ENCODE data around the gene FLT1. TPM values are rescaled to one million over a fixed set of nuclear protein-coding genes. Genes with fewer than 3 reads are reported as not detected.
A peak's percentile ranks its signal among the peaks of the same experiment; 100 is the strongest.

Gene FLT1
- total RNA-seq, 1 donor from 2014 or later: 132 TPM

DNA sequence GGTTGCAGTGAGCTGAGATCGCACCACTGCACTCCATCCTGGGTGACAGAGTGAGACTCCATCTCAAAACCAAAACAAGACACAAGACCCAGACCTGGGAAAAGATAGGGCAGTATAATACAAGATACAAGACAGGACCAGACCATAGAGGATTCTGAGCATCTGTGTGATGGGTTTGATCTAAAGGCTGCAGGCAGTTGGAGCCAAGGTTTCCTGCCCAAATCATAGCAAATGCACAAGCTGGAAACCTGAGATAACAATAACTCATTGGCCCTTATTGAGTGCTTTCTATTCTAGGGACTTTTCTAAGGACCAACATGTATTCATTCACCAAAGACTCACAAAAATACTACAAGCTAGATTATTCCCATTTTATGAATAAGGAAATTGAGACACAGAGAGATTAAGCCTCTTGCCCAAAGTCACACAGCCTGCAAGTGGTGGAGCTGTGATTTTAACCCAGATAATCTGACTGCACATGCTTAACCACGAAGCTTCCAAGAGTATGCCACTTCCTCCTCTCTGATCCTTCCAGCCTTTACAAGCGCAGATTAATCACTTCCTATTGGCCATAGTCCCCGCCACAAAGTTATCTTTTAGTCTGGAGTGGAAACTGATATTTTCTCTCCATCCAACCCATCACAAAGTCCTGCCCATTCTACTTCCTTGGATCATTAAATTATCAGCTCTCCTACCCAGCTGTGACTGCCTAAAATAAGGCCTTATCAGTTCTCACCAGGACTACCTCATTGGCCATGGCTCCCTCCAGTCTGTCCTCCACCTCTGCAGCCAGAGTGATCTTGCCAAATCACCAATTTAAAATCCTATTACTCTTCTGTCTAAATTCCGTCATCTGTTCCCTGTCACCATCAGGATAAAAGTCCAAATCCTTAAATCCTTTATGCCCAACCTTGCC, 147.2 kb downstream of the FLT1 start:
- no peak for DNase-seq (ENCODE audit: low spot score)

DNA sequence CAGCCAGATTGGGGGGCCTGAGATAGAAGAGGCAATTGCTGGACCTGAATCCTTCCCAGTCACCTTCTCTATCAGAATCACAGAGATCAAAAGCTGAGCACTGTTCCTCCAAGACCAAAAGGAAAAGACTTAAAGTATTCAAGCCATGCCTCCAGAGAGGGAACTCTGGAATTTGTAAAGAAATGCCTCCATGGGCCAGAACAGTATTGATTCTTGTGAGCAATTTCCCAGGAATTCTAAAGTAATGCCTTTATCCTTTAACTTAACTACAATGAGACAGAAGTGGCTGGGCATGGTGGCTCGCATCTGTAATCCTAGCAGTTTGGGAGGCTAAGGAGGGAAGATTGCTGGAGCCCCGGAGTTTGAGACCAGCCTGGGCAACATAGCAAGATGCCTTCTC, 148.8 kb downstream of the FLT1 start:
- peak; percentile 55 for DNase-seq (ENCODE audit: low spot score)

GRCh38 chr13:28344163-28344562, 150.8 kb downstream of the FLT1 start:
- DNase-seq (ENCODE audit: low spot score): no peak

GRCh38 chr13:28342251-28342650, 152.7 kb downstream of the FLT1 start:
- DNase-seq (ENCODE audit: low spot score): no peak

DNA sequence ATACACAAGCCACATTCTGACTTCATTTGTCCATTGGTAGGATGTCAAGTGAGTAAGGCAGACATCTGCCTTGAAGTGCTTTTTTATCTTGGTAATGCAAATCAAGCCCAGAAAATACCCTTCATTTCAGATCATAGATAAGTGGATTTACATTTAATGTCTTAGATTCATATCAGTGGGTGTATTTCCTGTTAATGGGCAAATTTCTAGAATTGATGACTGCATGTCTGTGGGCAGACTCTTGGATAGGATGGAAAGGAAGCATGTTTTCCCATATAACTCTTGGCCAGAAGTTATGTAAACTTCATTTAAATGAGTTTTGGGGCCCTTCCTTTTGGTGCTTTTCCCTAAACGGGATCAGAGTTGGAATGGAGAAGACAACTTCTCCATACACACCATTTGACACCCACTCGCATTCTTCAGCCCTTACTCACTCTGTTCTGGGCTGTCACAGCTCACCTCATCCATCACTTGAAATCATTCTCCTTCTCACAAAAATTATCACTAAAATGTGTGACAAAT, 154.6 kb downstream of the FLT1 start:
- no peak for DNase-seq (ENCODE audit: low spot score)

- DNase-seq (ENCODE audit: low spot score): no peak
Measured at GRCh38 chr13:28339419-28339818, 155.5 kb downstream of the FLT1 start.

GRCh38 chr13:28338742-28339141, 156.2 kb downstream of the FLT1 start:
- no peak for DNase-seq (ENCODE audit: low spot score)

- DNase-seq (ENCODE audit: low spot score): no peak
Measured at GRCh38 chr13:28338006-28338574, 156.8 kb downstream of the FLT1 start.

DNA sequence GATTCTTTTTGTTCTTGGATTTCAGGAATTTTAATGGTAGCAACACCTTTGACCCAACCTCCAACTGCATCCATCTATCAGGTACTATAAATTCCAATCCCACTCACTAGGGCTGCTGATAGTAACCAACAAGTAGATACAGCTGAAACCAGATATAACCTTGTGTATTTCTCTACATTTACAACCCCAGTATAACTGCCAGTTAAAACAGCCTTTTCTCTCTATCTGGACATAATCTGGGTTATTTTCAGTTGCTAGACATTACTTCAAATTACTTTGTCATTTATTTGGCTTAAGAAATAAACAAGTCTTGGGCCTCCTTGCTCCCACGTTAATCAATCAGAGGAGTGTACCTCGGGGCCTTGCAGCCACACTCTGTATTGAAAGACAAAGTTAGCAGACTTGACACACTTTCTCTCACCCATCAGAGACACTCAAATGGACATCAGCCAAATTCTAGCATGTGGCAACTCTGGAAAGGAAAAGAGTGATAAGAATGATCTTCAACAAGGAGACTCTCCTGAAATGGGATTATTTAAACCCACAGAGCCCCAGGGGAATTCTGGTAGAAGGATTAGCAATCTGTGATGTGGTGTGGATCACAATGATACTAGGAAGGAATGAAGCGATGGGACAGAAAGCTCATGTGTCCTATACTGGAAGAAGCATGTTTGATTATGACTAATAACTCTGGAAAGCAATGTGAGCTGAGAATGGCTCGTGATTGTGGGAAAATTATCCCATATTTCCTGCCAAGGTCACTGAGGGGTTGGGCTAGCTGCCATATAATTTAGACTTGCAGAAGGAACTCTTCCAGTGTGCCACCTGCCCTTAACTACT, 157.5 kb downstream of the FLT1 start:
- DNase-seq (ENCODE audit: low spot score): peak; percentile 62

DNA sequence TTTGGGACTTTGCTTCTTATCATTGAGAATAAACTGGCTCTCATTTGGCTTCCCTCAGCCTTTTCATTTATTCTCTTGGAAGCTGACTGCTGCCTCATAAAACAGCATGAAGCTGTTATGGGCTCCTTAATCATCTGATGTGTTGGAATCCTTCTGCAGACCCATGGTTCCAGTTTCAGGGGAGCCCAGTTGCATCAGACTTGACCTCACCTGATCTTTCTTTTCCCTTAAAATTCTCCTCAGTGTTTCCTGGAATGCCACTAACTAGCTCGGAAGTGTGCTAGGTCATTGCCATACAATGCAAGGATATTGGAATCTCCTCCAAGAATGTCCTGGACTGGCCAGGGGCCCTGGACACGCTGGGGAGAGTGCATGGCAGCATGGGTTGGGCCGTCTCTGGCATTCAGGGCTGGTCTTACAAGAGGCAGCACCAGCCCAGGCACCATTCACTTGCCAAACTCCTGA, 158.7 kb downstream of the FLT1 start:
- no peak for DNase-seq (ENCODE audit: low spot score)

- no peak for DNase-seq (ENCODE audit: low spot score)
Measured at GRCh38 chr13:28333204-28333881, 161.6 kb downstream of the FLT1 start.

DNA sequence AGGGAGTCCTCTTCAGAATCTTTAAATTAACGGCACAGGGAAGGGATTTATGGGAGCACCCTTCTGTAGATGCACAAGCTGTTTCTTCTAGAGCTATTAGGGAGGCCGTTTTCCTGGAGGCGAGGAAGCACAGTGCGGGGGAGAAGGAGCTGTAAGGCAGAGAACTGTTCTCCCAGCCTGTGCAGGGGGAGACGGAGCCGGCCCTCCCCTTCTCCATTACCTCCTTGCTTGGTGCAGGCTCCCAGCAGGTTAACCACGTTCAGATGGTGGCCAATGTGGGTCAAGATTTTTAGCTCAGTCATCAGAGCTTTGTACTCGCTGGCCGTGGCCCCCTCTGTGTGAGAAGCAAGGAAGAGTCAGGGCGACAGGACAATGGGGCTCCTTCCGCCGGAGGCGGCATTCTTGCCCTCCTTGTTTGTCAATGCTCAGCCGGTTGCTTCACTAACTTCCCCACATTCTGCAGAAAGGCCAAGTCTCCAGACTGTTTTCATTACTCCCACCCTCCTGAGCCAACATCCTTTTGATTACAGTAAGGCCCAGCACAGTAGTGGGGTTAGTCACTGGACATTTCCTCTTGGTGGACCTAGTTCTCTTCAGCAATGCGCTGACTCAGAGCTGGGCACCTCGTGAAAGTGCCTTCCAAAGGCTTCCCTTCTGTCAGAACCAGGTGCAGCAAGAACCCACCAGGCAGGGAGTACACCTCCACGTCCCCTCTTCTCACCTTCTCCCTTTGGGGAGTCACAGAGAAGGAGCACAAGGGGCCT, 165.4 kb downstream of the FLT1 start:
- peak; percentile 51 for DNase-seq (ENCODE audit: low spot score)

DNA sequence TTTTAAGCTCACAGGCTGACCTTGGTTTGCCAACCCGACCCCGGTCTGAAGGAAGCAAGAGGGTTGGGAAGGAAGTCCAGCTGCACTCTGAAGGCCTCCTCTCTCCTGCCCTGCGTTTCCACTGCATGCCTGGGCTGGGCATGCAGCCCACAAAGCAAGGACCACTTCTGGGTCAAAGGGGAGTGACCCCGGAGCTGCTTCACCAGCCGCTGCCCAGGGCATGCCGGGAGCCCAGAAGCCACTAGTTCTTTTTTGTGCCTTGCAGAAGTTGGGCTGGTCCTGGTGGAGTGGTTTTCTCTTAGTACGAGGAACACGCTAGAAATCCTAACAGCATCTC, 166.7 kb downstream of the FLT1 start:
- no peak for DNase-seq (ENCODE audit: low spot score)

GRCh38 chr13:28327373-28328270, 167.3 kb downstream of the FLT1 start:
- no peak for DNase-seq (ENCODE audit: low spot score)

DNA sequence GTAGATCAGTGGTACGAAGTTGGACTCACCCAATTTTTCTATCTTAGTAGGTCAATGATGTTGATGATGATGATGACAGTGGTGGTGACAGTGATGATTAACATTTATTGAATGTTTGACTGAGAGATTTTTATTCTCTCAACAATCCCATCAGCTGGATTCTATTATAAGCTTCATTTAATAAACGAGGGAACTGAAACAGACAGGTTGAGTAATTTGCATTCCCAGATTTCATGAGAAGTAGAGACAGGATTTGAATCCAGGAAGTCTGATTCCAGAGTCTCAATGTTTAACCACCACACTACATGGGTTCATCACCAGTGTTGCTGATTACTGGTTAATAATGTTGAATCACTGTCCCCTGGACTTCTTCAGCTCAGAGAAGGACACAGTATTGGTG, 168.9 kb downstream of the FLT1 start:
- DNase-seq (ENCODE audit: low spot score): no peak

GRCh38 chr13:28325022-28325421, 169.9 kb downstream of the FLT1 start:
- DNase-seq (ENCODE audit: low spot score): no peak

- DNase-seq (ENCODE audit: low spot score): peak; percentile 69
Measured at GRCh38 chr13:28324181-28324789, 170.6 kb downstream of the FLT1 start.

DNA sequence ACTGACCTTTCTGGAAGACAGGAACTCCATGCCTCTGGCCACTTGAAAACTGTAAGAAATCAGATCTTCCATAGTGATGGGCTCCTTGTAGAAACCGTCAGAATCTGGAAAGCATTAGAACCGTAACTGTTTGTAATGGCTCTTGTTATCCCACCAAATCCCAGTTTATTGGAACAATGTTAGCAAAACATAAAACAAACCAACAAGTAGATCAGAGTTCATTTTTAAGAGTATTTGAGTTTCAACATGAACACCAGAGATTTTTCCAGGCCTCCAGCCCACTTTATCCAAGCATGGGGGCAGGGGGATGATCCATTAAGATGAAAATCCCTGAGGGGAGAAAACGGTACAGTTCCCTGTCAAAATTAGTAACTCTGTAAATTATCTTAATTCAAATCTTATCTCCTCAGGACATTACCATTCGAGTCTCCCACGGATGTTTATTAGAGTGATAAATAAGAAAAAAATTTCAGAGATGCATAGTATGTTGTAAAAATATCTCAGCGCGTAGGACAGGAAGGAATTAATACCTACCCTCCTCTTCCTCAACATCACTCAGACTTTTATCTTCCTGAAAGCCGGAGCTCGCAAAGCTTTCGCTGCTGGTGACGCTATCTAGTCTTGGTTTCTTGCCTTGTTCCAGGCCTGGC, 172.5 kb downstream of the FLT1 start:
- DNase-seq (ENCODE audit: low spot score): peak; percentile 80

DNA sequence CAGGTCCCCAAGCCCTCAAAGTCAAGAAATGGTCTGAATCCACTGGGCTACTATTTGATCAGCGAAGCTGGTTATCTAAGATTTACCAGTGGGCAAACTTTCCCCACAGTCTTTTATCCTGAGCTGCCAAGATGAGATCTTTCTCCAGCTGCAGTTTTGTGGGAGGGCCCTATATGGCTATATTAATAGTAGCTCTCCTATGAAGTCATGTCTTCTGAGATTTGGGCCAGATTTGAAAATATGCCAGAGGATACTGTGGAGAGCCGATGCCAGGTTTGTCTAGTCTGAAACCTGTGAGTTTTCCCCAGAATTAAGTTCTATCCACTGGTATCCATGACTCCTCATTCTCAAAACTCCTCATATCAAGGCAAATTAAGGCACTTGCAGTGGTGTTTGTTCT, 173.2 kb downstream of the FLT1 start:
- peak; percentile 82 for DNase-seq (ENCODE audit: low spot score)

Data from umbilical cord (tissue), 2 donors.